AG04450 (cell line): ENCODE data around the gene CCDC175. TPM values are rescaled to one million over a fixed set of nuclear protein-coding genes. Genes with fewer than 3 reads are reported as not detected.

Experiments
- CTCF ChIA-PET: fragments of 300-600, 350-600 bp; formaldehyde crosslinking; extraction: SDS; loops from one replicate; lab custom pipeline; 2022; ENCODE audit warnings: antibody characterized with exemption, inconsistent platforms; lab: Charles Lee
- POLR2A ChIA-PET: fragments of 350-600 bp; formaldehyde crosslinking; extraction: SDS; loops from one replicate; lab custom pipeline; 2021; ENCODE audit warnings: antibody characterized with exemption, inconsistent platforms; lab: Yijun Ruan, JAX
- DNase-seq: peaks from one replicate; pipeline ENCODE4 v3.0.0-alpha.2; 2011; ENCODE audit warnings: low read depth, low spot score
- H3K27ac ChIP-seq: one replicate; pipeline ENCODE4 v1.5.1; 2012; ENCODE audit warnings: low read depth, low read length, control low read depth
- H3K27me3 ChIP-seq: one replicate; pipeline ENCODE4 v1.6.0; 2012; ENCODE audit warnings: low read length; ENCODE audit not compliant: control insufficient read depth, insufficient read depth
- H3K4me3 ChIP-seq: 2 replicates; pipeline ENCODE4 v1.5.1; 2011; ENCODE audit warnings: mild to moderate bottlenecking, low read depth, low read length, control low read depth
- H3K9me3 ChIP-seq: 2 replicates; pipeline ENCODE4 v1.5.1; 2012; ENCODE audit warnings: low read length; ENCODE audit not compliant: control insufficient read depth, insufficient read depth
- CTCF ChIP-seq: IDR thresholded peaks from 2 replicates; pipeline ENCODE4 v1.5.1; 2011; ENCODE audit warnings: low read depth, low read length, control low read depth, inconsistent platforms
- polyA plus RNA-seq: library from polyadenylated mRNA; depleted of rRNA; stranded (reverse); fragments of >200 nt; gene quantifications from 2 replicates; pipeline ENCODE4 v1.2.3, GENCODE V29; 2011

Gene CCDC175
- polyA plus RNA-seq, 1 experiment = not detected

- peak; percentile 89 for DNase-seq
- peak overlapping the region; percentile 87 for H3K4me3 ChIP-seq
- H3K27me3 ChIP-seq = no peaks in the 10 kb centered on the region
- peak overlapping the region; percentile 98 for H3K27ac ChIP-seq
- ChIA-PET CTCF (interaction anchor here (1.8 kb wide), 1 partner anchor 9 kb away, joined by 19 read pairs; no protein-coding TSS in a partner anchor), POLR2A (interaction anchor here (0.7 to 2.6 kb wide), 4 partner anchors 8 to 609 kb away, joined by 3 to 19 read pairs (median 5); partner anchors contain the start of genes GPR135 and PCNX4)
- no peak for TF ChIP-seq CTCF
- no peaks in the 10 kb centered on the region for H3K9me3 ChIP-seq
Observed at GRCh38 chr14:59482541-59483331, 93.9 kb downstream of the CCDC175 start.

GRCh38 chr14:59481871-59482540, 94.6 kb downstream of the CCDC175 start:
- no peaks in the 10 kb centered on the region for H3K9me3 ChIP-seq
- no peak for TF ChIP-seq CTCF
- peak overlapping the region; percentile 87 for H3K4me3 ChIP-seq
- no peaks in the 10 kb centered on the region for H3K27me3 ChIP-seq
- H3K27ac ChIP-seq = peak overlapping the region; percentile 98
- DNase-seq = no peak
- ChIA-PET CTCF (no interaction called here), POLR2A (interaction anchor here (0.8 to 2.6 kb wide), 3 partner anchors 8 to 610 kb away, joined by 3 to 19 read pairs (median 3); partner anchors contain the start of gene PCNX4)

- Histone ChIP-seq H3K27me3 (no peaks in the 10 kb centered on the region), H3K4me3 (peak overlapping the region; percentile 87)
Observed at GRCh38 chr14:59481407-59481806, 95.2 kb downstream of the CCDC175 start.

GRCh38 chr14:59480166-59480565, 96.4 kb downstream of the CCDC175 start:
- Histone ChIP-seq H3K9me3 (no peaks in the 10 kb centered on the region), H3K27me3 (no peaks in the 10 kb centered on the region), H3K27ac (no peak overlapping the region), H3K4me3 (peak overlapping the region; percentile 11; the same call in 1 of the 2 replicates)
- no peak for DNase-seq
- no peak for TF ChIP-seq CTCF
- ChIA-PET CTCF (interaction anchor here (0.6 to 1.7 kb wide), 4 partner anchors 11 to 353 kb away, joined by 3 to 9 read pairs (median 4); no protein-coding TSS in a partner anchor), POLR2A (interaction anchor here (1.1 kb wide), 1 partner anchor 42 kb away, joined by 3 read pairs; no protein-coding TSS in a partner anchor)

More at GRCh38 chr14:59481407-59481806, 95.2 kb downstream of the CCDC175 start:
- POLR2A ChIA-PET = no interaction called here
- TF ChIP-seq CTCF = no peak
- CTCF ChIA-PET = interaction anchor here (1.1 kb wide), 1 partner anchor 37 kb away, joined by 4 read pairs; no protein-coding TSS in a partner anchor
- Histone ChIP-seq H3K27ac (no peak overlapping the region), H3K9me3 (no peaks in the 10 kb centered on the region)
- no peak for DNase-seq
